ENCODE results near the gene PTPRF.

Gene PTPRF

DNA sequence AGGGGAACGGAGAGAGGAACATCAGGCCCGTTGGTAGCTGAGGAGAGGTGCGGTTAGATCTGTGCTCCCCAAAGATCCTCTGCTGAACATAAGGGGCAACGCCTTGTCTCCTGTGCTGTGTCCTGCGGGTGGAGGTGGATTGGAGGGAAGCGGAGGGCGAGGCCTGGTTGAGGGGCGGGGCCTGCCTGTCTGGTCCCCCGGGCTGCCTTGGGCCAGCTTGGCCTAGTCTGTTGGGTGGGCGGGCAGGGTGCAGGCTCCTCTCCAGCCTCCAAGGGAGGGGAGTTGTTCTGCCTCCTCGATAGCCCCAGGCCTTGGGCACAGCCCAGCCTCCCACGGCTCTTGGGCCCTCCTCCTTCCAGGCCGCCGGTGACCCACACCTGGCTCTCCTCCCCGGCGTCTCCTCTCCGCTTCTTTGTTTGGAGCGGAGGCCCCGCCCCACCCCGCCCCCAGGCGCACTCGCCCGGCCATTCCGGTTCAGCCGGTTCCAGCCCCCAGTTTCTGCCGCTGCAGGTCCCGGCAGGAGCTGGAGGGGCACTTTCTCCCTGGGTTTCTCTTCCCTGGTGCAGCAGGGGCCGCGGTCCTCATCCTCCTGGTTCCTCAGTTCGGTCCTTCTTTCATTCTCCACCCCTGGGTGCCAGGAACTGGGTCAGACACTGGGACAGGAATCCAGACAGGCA lies 19.4 kb downstream of the PTPRF start:
- H3K4me3 ChIP-seq (ENCODE audit: low read depth in 1 of 5, low read length in 5 of 5), result peak overlapping the region; percentile 15 to 45 (median 24)
- no peaks in the 10 kb centered on the region for H3K27me3 ChIP-seq (ENCODE audit: control insufficient read depth in 5 of 5, insufficient read depth in 4 of 5, low read length in 5 of 5)
- no peaks in the 10 kb centered on the region for H3K9me3 ChIP-seq (ENCODE audit: control insufficient read depth in 5 of 5, low read length in 5 of 5)
- peaks cover 0 to 23% (median 11%) of the 10 kb centered on the region in 5 donors for H3K36me3 ChIP-seq (ENCODE audit: control insufficient read depth in 5 of 5, insufficient read depth in 5 of 5, low read length in 5 of 5)
- H3K27ac ChIP-seq (ENCODE audit: low read depth, low read length), result peak overlapping the region; percentile 78
- H3K4me1 ChIP-seq (ENCODE audit: control insufficient read depth in 5 of 5, insufficient read depth in 5 of 5, low read length in 5 of 5), result peaks cover 13 to 87% (median 78%) of the 10 kb centered on the region in 5 donors
- H3K9ac ChIP-seq (ENCODE audit: low read length in 5 of 5), result peak overlapping the region in 1 of 5 donors; percentile 35

DNA sequence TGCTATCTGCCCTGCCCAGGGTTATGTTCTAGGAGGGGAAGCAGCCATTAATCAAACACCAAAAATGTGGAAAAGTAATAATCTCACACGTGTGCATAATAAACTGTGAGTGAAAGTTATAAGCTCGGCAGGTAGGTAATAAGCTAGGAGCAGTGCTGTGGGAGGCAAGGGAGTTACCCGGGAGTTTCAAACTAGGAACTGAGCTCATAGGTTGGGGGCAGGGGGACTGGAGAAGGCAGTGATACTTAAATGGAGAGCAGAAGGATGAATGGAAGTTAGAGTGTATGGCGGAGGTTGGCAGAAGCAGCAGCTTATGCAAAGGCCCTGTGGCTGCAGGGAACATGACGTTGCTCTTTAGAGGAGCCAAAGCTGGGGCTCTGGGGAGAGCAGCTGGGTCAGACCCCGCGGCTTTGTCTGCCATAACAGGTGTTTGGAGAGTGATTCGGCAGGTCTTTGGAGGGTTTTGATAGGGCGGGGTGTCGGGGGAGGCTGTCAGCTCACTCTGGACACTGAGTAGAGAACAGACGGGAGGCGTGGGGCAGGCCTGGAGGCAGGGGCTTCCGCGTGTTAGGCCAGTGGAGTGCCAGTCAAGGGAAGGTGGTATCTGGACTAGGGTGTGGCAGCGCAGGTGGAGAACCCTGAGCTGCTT lies 20.0 kb downstream of the PTPRF start:
- Histone ChIP-seq H3K9ac (ENCODE audit: low read length in 5 of 5) (no peak overlapping the region), H3K4me3 (ENCODE audit: low read depth in 1 of 5, low read length in 5 of 5) (peak overlapping the region; percentile 15 to 45 (median 24)), H3K27ac (ENCODE audit: low read depth, low read length) (peak overlapping the region; percentile 78), H3K36me3 (ENCODE audit: control insufficient read depth in 5 of 5, insufficient read depth in 5 of 5, low read length in 5 of 5) (peaks cover 0 to 25% (median 11%) of the 10 kb centered on the region in 5 donors), H3K9me3 (ENCODE audit: control insufficient read depth in 5 of 5, low read length in 5 of 5) (no peaks in the 10 kb centered on the region), H3K4me1 (ENCODE audit: control insufficient read depth in 5 of 5, insufficient read depth in 5 of 5, low read length in 5 of 5) (peaks cover 13 to 87% (median 78%) of the 10 kb centered on the region in 5 donors), H3K27me3 (ENCODE audit: control insufficient read depth in 5 of 5, insufficient read depth in 4 of 5, low read length in 5 of 5) (no peaks in the 10 kb centered on the region)

DNA sequence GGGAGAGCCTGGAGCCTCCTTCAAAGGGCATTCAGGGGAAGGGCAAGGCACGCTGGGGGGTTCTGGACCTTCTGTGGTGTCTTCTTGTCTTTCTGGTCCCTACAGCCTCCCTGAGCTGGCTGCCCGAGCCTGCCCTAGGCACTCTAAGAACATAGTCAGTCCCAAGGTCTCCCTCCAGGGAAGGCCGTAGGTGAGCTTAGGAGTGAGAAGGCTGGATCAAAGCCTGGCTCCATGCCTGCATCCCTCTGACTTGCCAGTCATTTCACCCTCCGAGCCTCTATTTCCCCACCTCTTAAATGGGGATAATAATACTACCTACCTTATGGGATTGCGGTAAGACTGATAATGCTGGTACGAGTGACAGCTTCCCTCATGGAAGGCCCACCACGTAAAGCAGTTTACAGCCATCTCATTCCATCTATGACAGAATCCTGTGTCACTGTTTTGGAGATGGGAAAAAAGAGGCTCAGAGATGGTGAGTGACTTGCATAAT lies 20.8 kb downstream of the PTPRF start:
- no peaks in the 10 kb centered on the region for H3K9me3 ChIP-seq (ENCODE audit: control insufficient read depth in 5 of 5, low read length in 5 of 5)
- H3K27me3 ChIP-seq (ENCODE audit: control insufficient read depth in 5 of 5, insufficient read depth in 4 of 5, low read length in 5 of 5), result no peaks in the 10 kb centered on the region
- no peak overlapping the region for H3K4me3 ChIP-seq (ENCODE audit: low read depth in 1 of 5, low read length in 5 of 5)
- peaks cover 0 to 24% (median 11%) of the 10 kb centered on the region in 5 donors for H3K36me3 ChIP-seq (ENCODE audit: control insufficient read depth in 5 of 5, insufficient read depth in 5 of 5, low read length in 5 of 5)
- H3K27ac ChIP-seq (ENCODE audit: low read depth, low read length), result peak overlapping the region; percentile 78
- H3K4me1 ChIP-seq (ENCODE audit: control insufficient read depth in 5 of 5, insufficient read depth in 5 of 5, low read length in 5 of 5), result peaks cover 13 to 86% (median 73%) of the 10 kb centered on the region in 5 donors
- H3K9ac ChIP-seq (ENCODE audit: low read length in 5 of 5), result peak overlapping the region in 1 of 5 donors; percentile 1

DNA sequence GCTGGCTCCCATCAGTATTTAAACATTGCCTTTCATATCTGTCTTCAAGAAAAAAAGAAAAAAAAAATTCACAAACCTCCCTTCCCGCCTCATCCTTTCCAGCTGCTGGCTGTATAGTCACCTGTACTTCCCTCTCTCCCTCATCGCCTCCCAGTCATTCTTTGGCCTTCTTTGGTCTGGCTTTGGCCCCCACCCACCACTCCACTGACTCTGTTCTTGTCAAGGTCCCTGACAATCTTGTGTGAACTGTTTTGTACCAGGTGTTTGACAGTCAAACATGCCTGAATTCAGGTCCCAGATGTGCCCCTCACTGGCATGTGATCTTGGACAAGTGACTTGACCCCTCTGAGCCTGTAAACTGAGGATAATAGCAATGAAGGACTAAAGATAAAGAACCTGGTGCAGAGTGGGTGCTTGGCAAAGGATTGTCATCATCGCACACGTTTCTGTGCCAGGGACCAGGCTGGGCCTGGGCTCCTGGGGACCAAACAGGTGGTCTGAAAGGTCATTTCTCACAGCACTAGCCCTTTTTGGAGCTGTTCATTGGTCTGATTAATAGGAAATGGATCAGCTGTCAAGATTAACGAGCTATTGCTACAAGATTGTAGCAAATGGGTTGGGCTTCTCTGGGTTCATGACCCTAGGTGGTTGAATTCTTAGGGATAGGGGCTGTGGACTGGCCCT lies 21.5 kb downstream of the PTPRF start:
- H3K27me3 ChIP-seq (ENCODE audit: control insufficient read depth in 5 of 5, insufficient read depth in 4 of 5, low read length in 5 of 5), result no peaks in the 10 kb centered on the region
- peaks cover 15 to 85% (median 73%) of the 10 kb centered on the region in 5 donors for H3K4me1 ChIP-seq (ENCODE audit: control insufficient read depth in 5 of 5, insufficient read depth in 5 of 5, low read length in 5 of 5)
- peaks cover 0 to 22% (median 8%) of the 10 kb centered on the region in 5 donors for H3K36me3 ChIP-seq (ENCODE audit: control insufficient read depth in 5 of 5, insufficient read depth in 5 of 5, low read length in 5 of 5)
- H3K27ac ChIP-seq (ENCODE audit: low read depth, low read length), result peak overlapping the region; percentile 78
- no peak overlapping the region for H3K4me3 ChIP-seq (ENCODE audit: low read depth in 1 of 5, low read length in 5 of 5)
- no peaks in the 10 kb centered on the region for H3K9me3 ChIP-seq (ENCODE audit: control insufficient read depth in 5 of 5, low read length in 5 of 5)
- peak overlapping the region in 2 of 5 donors; percentile 24 to 35 for H3K9ac ChIP-seq (ENCODE audit: low read length in 5 of 5)

DNA sequence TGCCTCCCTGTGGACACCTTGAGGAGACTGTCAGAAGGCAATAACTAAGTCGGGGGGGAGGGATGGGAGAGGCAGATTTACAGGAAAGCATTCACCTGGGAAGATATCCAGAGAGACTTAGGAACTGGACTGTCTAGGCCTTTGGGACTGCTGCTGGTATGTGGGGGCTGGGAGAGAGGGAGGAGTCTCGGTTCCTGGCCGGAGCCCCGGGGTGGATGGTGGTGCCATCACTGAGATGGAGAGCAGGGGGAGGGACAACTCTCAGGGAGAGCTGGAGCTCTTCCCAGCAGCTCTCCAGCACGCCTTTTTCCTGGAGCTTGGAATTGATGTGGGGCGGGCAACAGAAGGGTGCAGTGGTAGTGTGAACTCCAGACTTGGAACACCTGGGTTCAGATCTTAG lies 22.1 kb downstream of the PTPRF start:
- Histone ChIP-seq H3K27me3 (ENCODE audit: control insufficient read depth in 5 of 5, insufficient read depth in 4 of 5, low read length in 5 of 5) (no peaks in the 10 kb centered on the region), H3K9me3 (ENCODE audit: control insufficient read depth in 5 of 5, low read length in 5 of 5) (no peaks in the 10 kb centered on the region), H3K4me1 (ENCODE audit: control insufficient read depth in 5 of 5, insufficient read depth in 5 of 5, low read length in 5 of 5) (peaks cover 13 to 83% (median 69%) of the 10 kb centered on the region in 5 donors), H3K36me3 (ENCODE audit: control insufficient read depth in 5 of 5, insufficient read depth in 5 of 5, low read length in 5 of 5) (peaks cover 0 to 22% (median 8%) of the 10 kb centered on the region in 5 donors), H3K27ac (ENCODE audit: low read depth, low read length) (peak overlapping the region; percentile 78), H3K9ac (ENCODE audit: low read length in 5 of 5) (peak overlapping the region in 1 of 5 donors; percentile 54), H3K4me3 (ENCODE audit: low read depth in 1 of 5, low read length in 5 of 5) (no peak overlapping the region)

DNA sequence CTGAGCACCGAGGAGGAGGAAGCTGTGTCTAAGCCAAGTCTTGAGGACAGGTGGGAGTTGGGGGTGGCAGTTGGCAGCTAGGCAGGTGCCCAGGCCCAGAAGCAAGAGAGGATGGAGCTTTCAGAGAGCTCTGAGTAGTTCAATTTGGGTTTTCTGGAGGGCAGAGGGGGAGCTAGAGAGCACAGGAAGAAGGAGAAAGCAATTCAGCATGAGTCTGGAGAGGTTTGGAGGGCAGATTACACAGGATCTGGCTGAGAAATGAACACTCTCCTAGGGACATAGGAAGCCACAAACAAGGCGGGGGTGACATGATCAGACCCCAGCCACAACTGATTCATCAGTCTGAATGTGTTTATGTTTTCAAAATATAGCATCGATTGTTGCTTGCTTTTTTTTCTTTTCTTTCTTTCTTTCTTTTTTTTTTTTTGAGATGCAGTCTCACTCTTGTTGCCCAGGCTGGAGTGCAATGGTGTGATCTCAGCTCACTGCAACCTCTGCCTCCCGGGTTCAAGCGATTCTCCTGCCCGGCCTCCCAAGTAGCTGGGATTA lies 23.8 kb downstream of the PTPRF start:
- H3K4me3 ChIP-seq (ENCODE audit: low read depth in 1 of 5, low read length in 5 of 5), result no peak overlapping the region
- no peaks in the 10 kb centered on the region for H3K9me3 ChIP-seq (ENCODE audit: control insufficient read depth in 5 of 5, low read length in 5 of 5)
- H3K27ac ChIP-seq (ENCODE audit: low read depth, low read length), result peak overlapping the region; percentile 78
- H3K9ac ChIP-seq (ENCODE audit: low read length in 5 of 5), result no peak overlapping the region
- peaks cover 0 to 3% (median 0%) of the 10 kb centered on the region in 5 donors for H3K27me3 ChIP-seq (ENCODE audit: control insufficient read depth in 5 of 5, insufficient read depth in 4 of 5, low read length in 5 of 5)
- peaks cover 0 to 22% (median 12%) of the 10 kb centered on the region in 5 donors for H3K36me3 ChIP-seq (ENCODE audit: control insufficient read depth in 5 of 5, insufficient read depth in 5 of 5, low read length in 5 of 5)
- peaks cover 10 to 83% (median 69%) of the 10 kb centered on the region in 5 donors for H3K4me1 ChIP-seq (ENCODE audit: control insufficient read depth in 5 of 5, insufficient read depth in 5 of 5, low read length in 5 of 5)

DNA sequence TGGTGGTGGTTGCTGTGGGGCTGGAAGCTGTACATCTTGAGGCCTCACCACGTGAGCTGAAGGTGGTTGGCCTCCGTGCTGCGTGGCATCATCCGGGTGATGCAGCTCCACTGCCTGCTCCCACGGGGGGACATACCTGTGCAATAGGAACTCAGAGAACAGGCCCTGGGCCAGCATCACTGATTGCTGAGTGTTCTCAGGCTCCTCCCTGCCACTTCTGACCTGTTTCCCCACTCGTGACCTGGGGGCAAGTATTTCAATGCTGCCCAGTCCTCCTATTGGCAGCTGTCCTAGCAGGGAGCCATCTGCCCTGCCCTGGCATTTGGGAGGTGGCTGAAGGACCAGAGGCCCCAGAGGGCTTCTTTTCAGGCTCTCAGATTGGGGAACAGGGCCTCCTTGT lies 26.1 kb downstream of the PTPRF start:
- H3K9ac ChIP-seq (ENCODE audit: low read length in 5 of 5), result peak overlapping the region in 1 of 5 donors; percentile 11
- no peak overlapping the region for H3K4me3 ChIP-seq (ENCODE audit: low read depth in 1 of 5, low read length in 5 of 5)
- peaks cover 10 to 82% (median 66%) of the 10 kb centered on the region in 5 donors for H3K4me1 ChIP-seq (ENCODE audit: control insufficient read depth in 5 of 5, insufficient read depth in 5 of 5, low read length in 5 of 5)
- H3K27me3 ChIP-seq (ENCODE audit: control insufficient read depth in 5 of 5, insufficient read depth in 4 of 5, low read length in 5 of 5), result peaks cover 0 to 11% (median 0%) of the 10 kb centered on the region in 5 donors
- H3K36me3 ChIP-seq (ENCODE audit: control insufficient read depth in 5 of 5, insufficient read depth in 5 of 5, low read length in 5 of 5), result peaks cover 0 to 31% (median 23%) of the 10 kb centered on the region in 5 donors
- H3K27ac ChIP-seq (ENCODE audit: low read depth, low read length), result peak overlapping the region; percentile 73
- H3K9me3 ChIP-seq (ENCODE audit: control insufficient read depth in 5 of 5, low read length in 5 of 5), result no peaks in the 10 kb centered on the region

DNA sequence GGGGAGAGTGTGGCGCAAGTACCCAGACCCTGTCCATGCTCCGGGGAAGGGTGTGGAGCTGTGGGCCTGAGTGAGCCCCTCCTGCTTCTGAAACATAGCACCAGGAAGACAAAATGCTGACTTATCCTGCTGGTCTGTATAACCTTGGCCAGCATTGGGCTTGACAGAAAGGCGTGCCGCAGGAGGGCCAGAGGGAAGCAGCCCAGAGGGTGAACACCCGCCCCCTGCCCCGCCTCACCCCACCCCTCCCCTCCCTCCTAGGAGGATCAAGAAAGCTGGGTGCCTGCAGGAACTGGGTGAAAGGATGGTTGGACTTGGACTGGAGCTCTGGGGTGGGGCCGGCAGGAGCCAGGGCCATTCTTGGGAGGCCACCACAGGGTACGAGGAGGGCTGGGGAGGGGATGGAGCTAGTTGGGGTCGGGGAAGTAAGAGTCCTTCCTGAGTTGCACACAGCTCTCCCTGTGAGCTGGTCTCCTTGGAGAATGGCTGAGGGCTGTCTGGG lies 27.1 kb downstream of the PTPRF start:
- peak overlapping the region in 3 of 5 donors; percentile 16 to 47 (median 20) for H3K9ac ChIP-seq (ENCODE audit: low read length in 5 of 5)
- peaks cover 10 to 75% (median 61%) of the 10 kb centered on the region in 5 donors for H3K4me1 ChIP-seq (ENCODE audit: control insufficient read depth in 5 of 5, insufficient read depth in 5 of 5, low read length in 5 of 5)
- peak overlapping the region; percentile 72 for H3K27ac ChIP-seq (ENCODE audit: low read depth, low read length)
- no peaks in the 10 kb centered on the region for H3K9me3 ChIP-seq (ENCODE audit: control insufficient read depth in 5 of 5, low read length in 5 of 5)
- peaks cover 0 to 30% (median 23%) of the 10 kb centered on the region in 5 donors for H3K36me3 ChIP-seq (ENCODE audit: control insufficient read depth in 5 of 5, insufficient read depth in 5 of 5, low read length in 5 of 5)
- H3K27me3 ChIP-seq (ENCODE audit: control insufficient read depth in 5 of 5, insufficient read depth in 4 of 5, low read length in 5 of 5), result peaks cover 0 to 11% (median 0%) of the 10 kb centered on the region in 5 donors
- peak overlapping the region in 2 of 5 donors; percentile 22 to 26 for H3K4me3 ChIP-seq (ENCODE audit: low read depth in 1 of 5, low read length in 5 of 5)

DNA sequence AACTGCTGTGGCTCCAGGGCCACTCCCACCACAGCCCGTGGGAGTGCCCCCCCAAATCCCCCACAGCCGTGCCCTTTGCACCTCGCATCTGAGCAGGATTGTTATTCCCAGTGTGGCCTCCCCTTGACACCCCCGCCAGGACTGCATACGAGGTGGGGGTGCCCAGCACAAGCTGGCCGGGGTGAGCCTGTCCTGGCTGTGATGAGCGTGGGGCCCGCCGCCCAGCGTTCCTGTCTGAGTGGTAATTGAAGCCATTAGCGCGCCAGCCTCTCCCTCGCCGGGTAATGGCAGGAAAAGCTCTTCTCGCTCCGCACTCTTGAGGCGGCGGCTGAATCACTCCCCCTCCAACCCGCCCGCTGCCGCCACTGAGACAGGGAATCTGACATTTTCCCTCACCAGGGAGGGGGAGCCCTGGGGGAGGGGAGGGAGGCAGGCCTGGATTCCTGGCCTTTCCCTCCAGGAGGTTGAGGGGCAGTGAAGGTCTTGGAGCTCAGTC lies 27.7 kb downstream of the PTPRF start:
- no peaks in the 10 kb centered on the region for H3K9me3 ChIP-seq (ENCODE audit: control insufficient read depth in 5 of 5, low read length in 5 of 5)
- H3K27ac ChIP-seq (ENCODE audit: low read depth, low read length), result peak overlapping the region; percentile 72
- peaks cover 0 to 11% (median 0%) of the 10 kb centered on the region in 5 donors for H3K27me3 ChIP-seq (ENCODE audit: control insufficient read depth in 5 of 5, insufficient read depth in 4 of 5, low read length in 5 of 5)
- H3K4me3 ChIP-seq (ENCODE audit: low read depth in 1 of 5, low read length in 5 of 5), result peak overlapping the region in 3 of 5 donors; percentile 22 to 30 (median 26)
- H3K4me1 ChIP-seq (ENCODE audit: control insufficient read depth in 5 of 5, insufficient read depth in 5 of 5, low read length in 5 of 5), result peaks cover 10 to 74% (median 60%) of the 10 kb centered on the region in 5 donors
- H3K36me3 ChIP-seq (ENCODE audit: control insufficient read depth in 5 of 5, insufficient read depth in 5 of 5, low read length in 5 of 5), result peaks cover 0 to 29% (median 22%) of the 10 kb centered on the region in 5 donors
- peak overlapping the region in 3 of 5 donors; percentile 16 to 47 (median 20) for H3K9ac ChIP-seq (ENCODE audit: low read length in 5 of 5)
